SK-N-SH treated with all-trans-retinoic acid at 6 μM for 48 hours (cell line): ENCODE data around the gene PRSS16.

ENCODE experiments used
- CREB5 ChIP-seq: fragments of 250-450 bp; sonication (Bioruptor Pico); IDR thresholded peaks from 2 replicates; pipeline ENCODE4 v1.5.1; 2020; ENCODE audit warnings: low read depth, mild to moderate bottlenecking, moderate library complexity
- OSR1 ChIP-seq: fragments of 250-450 bp; sonication (Bioruptor Pico); IDR thresholded peaks from 2 replicates; pipeline ENCODE4 v1.8.0; 2022; ENCODE audit warnings: moderate library complexity, mild to moderate bottlenecking, inconsistent platforms
- RARB ChIP-seq: fragments of 250-450 bp; sonication (Bioruptor Pico); IDR thresholded peaks from 2 replicates; pipeline ENCODE4 v1.8.0; 2021; ENCODE audit warnings: mild to moderate bottlenecking, moderate library complexity
- TOX ChIP-seq: fragments of 250-450 bp; sonication (Bioruptor Pico); IDR thresholded peaks from 2 replicates; pipeline ENCODE4 v1.8.0; 2021; ENCODE audit warnings: mild to moderate bottlenecking, moderate library complexity, borderline replicate concordance
- ZC3H10 ChIP-seq: fragments of 250-450 bp; sonication (Bioruptor Pico); IDR thresholded peaks from 2 replicates; pipeline ENCODE4 v1.5.1; 2021; ENCODE audit warnings: mild to moderate bottlenecking, moderate library complexity
- ZFP30 ChIP-seq: fragments of 450-650 bp; formaldehyde crosslinking; IDR thresholded peaks from 2 replicates; pipeline ENCODE4 v1.5.0; 2022; ENCODE audit warnings: mild to moderate bottlenecking, moderate library complexity
- ZNF8 ChIP-seq: fragments of 450-650 bp; formaldehyde crosslinking; IDR thresholded peaks from 2 replicates; pipeline ENCODE4 v1.5.0; 2020; ENCODE audit warnings: mild to moderate bottlenecking, moderate library complexity

- TF ChIP-seq RARB (CRISPR knock-in tag) (no peak), TOX (no peak), ZFP30 (CRISPR knock-in tag) (no peak), OSR1 (CRISPR knock-in tag) (no peak), ZC3H10 (no peak), ZNF8 (CRISPR knock-in tag) (no peak), CREB5 (CRISPR knock-in tag) (no peak)
Measured at GRCh38 chr6:27290850-27291208, 43.3 kb downstream of the PRSS16 start.
